HG03060 (cell line): ENCODE results near the gene FYN.
"Not testable (repeated sequence)": the region's sequence is repeated elsewhere in the genome, so short reads cannot be mapped to it uniquely, and the experiment has no call there.

Source experiments
- ATAC-seq: cut with Tn5 transposase; IDR thresholded peaks from one replicate; pipeline ENCODE4 v1.9.1; 2021; ENCODE audit warnings: low read depth, moderate number of reproducible peaks; ENCODE audit not compliant: unreplicated experiment

FYN gene

DNA sequence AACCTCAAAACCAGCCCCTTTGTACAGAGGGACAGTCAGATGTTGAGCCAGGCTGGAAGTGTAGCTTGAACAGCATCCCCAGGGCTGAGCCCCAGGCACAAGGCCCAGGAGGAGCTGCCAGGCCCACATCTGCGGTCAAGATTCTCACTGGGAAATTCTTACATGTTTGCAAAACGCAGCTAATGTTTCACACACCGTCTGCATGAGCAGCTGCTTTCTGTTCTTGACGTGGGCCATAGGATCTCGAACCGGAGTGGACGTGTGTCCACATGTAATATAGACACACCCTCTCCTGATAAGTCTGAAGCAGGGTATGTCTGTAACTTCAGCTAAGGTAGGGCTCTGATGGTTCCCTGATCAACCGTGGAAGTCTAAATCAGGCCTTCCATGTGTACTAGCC is 226.3 kb downstream of the FYN start:
- no peak for ATAC-seq

DNA sequence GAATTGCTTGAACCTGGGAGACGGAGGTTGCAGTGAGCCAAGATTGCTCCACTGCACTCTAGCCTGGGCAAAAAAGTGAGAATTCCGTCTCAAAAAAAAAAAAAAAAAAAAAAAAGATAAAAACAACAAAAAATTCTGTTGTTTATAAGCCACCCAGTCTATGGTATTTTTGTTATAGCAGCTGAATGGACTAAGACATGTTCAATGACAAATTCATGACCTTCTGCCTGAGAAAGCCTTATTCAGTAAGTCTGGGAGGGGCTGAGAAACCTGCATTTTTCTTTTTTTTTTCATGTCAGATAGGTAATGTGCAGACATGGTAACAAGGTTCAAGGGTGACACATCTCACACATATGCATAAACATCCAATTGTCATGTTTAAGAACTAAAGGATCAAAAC is 227.2 kb downstream of the FYN start:
- ATAC-seq: no peak

DNA sequence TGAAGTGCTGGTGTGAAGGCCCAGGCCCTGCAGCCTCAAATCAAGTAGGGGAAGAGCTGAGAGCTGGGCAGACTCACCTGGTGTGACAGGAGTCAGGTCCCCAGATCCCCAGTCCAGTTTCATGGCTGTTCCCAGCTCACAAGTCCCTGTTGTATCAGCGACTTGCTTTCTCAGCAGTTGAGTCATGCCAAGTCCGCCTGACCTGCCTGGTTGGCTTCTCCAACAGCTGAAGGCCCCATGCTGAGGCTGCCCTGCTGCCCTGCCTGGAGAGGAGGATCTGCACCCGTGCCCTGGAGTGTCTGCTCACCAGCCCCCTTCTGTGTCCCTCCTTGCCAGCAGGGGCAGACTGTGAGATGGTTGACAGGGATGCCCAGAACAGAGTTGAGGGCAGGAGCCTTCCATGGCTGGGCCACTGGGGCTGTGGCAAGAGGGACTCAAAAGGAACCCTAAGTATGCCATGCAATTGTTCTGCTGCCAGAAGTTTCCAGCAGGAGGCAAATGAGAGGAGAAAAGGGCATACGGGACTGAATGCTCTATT is 228.3 kb downstream of the FYN start:
- ATAC-seq: no peak

DNA sequence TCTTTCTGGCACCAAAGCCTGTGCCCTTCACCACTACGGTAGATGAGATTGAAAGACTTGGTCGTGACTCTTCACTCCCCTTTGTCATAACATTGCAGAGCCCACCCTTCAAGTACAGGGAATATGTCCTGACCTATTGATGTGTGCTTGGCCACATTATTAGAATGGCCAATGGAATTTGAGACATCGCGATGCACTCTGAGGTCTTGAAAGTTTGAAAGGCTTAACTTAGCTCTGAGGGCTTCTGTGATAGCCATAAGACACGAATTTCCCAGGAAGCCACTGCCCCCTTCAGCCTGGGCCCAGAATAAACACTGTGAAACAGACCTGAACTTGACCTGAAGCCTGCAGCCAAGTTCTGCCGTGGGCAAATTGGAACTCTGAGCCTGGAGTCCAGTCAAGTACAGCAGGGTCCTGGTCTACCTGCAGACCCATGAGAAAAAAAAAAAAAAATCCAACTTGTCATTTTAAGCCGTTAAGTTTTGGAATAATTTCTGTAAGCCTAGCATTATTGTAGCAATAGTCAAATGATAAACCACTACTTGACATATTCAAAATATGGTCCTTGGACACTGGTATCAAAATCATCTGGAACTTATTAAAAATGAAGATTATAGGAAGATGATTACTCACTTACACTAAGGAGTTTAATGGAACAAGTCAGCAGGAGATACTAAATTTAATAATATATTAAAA is 230.6 kb downstream of the FYN start:
- no peak for ATAC-seq

DNA sequence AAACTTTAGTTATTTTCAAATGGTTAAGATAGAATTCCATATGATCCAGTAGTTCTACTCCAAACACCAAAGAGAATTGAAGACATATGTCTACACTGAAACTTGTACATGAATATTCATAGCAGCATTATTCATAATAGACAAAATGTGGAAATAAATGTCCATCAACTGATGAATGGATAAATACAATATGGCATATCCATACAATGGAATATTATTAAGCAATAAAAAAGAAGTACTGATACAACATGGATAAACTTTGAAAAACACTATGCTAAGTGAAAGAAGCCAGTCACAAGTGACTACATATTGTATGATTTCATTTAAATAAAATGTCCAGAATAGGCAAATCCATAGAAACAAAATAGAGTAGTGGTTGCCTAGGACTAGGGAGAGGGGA is 234.0 kb downstream of the FYN start:
- no peak for ATAC-seq

DNA sequence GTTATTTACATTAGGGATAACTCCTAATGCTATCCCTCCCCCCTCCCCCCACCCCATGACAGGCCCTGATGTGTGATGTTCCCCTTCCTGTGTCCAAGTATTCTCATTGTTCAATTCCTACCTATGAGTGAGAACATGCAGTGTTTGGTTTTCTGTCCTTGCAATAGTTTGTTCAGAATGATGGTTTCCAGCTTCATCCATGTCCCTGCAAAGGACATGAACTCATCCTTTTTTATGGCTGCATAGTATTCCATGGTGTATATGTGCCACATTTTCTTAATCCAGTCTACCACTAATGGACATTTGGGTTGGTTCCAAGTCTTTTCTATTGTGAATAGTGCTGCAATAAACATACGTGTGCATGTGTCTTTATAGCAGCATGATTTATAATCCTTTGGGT is 238.3 kb downstream of the FYN start:
- not testable (repeated sequence) for ATAC-seq

DNA sequence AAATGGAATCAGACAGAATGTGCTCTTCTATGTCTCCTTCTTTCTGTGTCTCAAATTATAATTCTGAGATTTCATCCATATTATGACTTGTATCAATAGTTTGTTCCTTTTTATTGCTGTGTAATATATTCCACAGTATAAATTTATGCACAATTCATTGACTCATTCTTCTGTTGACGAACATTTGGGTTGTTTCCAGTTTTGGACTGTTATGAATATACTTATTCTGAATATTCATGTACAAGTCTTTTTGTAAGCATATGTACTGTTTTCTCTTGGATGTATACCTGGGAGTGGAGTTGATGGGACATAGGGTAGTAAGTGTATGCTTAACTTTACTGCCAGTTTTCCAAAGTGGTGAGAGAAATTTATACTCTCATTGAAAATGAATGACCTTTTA is 239.4 kb downstream of the FYN start:
- ATAC-seq: no peak

DNA sequence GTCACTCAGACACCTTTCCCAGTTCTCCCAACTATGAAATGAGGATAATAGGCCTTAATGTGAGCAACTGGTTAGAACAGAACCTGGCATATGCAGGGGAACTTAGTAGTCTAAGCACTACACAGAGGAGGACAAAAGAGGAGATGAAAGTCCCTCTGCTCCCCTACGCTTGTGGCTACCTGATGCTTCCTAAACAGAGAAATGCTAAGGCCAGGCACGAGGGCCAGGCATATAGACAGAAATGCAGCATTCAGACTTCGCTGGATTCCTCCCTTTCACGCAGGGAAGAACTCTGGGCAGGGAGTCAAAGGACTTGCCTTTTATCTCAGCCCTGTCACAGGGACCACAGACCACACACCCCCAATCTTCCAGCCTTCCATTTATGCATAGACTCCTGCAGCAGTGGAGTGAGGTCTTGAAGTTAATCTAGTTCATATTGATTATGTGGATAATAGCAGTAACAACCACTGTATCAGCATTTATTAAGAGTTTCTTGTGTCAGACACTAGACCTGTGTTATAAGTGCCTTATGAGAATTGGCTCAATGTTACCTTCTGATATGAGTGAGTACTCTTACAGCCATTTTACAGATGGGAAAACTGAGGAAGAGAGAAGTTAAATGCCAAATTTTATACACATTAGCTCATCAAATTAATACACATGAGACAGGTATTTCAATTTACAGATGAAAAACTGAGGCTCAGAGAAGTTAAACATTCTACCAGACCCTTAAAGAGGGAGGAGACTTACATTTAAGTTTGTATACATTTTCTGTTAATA is 240.6 kb downstream of the FYN start:
- ATAC-seq: no peak

DNA sequence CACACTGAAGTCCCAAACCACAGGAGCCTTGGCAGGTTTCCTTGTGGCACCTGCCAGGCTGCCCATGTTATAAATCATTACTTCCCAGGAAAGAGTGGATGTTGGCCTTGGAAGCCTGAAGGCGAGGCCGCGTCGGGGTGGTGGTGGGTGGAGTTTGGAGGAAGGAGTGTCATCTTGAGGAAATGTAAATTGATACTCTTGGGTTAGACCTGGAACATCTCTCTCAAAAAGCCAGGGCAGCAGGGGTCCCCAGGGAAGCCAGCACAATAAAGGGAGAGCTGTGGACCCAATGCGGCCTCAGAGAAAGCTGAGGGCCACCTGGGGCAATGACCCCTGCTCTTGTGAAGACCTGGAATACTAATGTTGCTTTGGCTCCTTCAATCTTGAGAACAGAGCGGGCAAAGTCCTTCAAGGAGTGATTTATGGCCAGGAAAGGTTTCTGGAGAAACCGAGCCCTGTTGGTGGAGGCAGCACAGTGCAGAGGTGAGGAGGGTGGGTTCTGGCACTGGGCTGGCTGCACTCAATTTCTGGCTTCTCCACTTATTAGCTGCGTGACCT is 241.3 kb downstream of the FYN start:
- ATAC-seq: no peak

DNA sequence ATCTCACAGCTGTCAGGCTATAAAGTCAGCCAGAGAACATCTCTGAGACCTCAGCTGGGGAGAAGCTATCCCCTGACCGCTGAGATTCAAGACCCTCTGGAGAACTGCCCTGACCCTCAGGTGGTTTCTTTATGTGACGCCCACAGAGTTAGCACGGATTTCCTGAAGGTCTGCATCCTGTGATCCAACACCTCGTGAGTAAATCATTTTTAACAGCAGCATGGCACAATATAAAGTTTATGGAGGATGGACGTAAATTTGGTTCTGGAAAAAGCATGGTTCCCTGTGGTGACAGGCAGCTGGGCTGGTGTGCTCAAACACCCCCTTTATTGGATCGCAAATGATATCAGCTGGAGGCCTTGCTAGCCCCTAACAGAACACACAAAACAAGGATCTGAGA is 242.2 kb downstream of the FYN start:
- ATAC-seq: no peak

DNA sequence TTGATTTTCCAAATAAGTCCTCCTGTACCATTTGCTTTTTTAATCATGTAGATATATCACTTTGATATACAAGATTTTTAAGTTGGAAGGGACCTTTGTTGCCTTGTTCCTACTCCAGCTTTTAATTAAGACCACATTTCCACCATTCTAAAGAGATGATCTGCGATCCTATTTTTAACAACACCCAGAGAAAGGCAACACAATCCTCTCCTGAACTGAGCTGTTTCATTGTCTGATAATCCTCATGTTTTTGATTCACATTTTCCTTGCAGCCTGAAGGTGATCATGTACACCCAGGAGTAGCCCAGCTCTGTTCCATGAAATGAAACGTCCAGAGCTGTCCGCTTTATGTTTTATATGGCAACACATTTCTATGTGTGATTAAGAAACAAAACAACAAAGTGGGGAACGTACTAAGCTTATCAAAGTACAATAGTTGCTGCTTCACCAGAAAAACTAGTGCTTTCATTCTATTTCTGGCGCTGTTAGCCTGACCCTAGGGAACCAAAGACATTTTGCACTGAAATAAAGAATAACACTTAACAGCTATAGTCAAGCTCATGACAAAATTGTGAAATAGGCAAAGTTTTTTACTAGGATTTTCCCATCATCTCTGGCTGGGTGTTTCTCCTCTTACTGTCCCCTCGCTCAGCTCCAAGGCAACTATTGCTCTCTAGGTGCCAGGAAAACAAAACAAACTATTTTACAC is 245.0 kb downstream of the FYN start:
- ATAC-seq: no peak

DNA sequence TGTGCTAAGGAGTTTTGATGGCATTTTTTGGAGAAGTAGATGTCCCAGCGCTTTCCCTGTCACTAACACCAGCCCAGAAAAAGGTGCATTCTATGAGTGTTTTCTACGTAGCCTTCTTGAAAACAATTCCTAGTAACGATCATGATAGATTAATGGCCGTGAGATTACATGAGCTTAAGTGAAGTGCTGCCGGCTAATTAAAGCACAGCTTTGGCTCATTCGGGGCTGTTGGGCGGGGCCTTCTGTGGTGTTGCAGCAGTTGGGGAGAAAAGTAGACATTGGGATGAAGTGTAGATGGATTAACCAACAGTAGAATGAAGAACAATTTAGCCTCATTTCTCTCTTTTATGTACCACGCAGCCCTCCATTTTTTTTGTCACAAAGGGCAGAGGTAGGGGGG is 246.8 kb downstream of the FYN start:
- no peak for ATAC-seq

DNA sequence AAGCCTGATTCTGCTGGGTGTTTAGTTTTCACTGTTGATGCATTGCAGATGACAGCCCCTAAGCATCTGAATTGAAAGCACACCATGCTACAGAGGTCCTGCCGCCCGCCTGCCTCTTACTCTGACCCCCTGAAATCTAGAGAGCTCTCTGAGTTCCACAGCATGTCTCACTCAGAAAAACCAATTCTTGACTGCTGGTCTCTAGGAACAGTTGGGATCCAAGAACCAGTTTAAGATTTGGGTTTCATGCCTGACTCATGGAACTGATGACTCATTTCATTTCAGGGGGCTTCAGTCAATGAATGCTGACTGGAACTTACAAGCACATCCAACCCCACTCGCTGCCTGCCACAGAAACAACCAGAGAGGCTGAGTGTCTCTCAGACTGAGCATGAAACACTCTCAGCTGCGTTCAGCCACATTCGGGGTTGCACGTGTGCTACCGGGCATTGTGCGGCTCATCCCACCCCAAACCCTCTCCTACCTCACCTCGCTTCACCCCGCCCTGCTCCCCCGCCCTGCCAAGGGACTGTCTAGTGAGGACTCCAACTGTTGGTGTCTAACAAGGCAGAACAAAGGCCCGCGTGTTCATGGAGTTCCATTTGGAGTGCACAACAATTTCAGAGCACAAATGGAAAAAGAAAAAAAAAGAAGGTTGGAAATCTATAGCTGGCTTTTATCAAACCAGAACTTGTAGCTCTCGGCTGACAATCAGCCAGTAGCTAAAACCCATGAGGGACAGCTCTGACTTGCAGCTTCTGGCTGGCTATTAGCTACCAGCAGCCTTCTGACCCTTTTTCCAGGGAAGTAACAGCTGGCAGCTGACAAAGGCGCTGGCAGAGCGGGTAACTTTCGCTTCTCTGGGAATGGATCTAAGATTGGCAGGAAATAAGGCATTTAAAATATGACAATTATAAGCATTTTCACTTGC is 247.5 kb downstream of the FYN start:
- ATAC-seq: no peak

DNA sequence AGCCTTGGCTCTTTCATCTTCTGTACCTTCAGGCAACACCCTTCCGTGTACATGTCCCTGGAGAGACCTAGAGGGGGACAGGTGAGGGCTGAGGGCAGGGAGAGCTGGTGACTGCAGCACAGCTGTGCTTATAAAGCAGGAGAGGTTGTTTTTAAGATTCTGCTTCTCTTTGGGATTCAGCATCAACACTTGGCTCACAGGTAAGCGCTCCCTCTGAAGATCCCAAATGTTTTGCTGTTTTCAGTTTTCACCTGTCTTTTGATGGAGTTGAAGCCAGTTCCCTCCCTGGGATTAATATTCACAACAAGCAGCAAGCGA is 248.2 kb downstream of the FYN start:
- ATAC-seq: no peak

DNA sequence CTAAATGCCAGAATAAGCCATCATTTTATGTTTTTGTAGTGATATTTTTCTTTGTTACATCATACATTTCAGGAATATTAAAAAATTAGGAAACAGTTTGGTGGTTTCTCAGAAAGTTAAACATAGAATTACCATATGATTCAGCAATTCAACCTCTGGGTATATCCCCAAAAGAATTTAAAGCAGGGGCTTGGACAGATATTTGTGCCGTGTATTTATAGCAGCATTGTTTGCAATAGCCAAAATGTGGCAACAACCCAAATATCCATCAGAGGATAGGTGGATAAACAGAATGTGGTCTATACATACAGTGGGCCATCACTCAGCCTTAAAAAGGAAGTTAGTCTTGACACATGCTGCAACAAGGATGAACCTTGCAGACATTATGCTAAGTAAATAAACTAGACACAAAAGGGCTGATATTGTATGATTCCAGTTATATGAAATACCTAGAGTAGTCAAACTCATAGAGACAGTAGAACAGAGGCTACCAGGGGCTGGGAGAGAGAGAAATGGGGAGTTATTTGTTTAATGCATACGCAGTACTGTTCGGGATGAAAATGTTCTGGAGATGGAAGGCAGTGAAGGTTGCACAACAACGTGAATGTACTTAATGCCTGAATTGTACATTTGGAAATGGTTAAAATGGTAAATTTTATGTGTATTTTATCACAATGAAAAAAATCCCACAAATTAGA is 248.7 kb downstream of the FYN start:
- ATAC-seq: no peak

DNA sequence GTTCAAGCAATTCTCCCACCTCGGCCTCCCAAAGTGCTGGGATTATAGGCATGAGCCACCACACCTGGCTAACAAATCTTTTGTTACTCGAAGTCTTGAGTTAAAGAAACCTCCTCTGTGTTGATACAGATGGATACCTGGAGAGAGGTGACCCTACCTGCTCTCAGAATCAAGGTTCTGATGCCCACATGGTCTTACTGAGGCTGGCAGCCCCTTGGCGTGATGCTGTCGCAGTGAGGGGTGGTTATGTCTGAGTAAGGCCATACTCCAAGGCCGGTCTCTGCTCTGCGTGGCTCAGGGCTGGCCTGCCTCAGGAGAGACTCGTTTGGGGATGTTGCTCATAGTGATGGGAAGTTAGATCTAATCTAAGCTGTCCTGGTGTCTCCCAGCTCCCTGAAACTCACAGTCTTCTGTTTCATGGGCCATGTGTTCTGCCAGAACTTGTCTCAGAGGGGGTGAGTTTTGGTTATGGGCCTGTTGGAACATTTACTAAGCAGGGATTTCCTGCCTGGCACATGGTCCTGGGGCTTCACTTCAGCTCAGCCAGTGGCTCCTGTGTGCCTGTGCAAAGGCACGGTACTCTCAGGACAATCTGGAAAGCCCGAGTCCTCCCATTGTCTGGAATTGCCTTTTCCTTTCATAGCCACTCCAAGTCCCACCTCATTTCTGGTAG is 250.1 kb downstream of the FYN start:
- no peak for ATAC-seq

DNA sequence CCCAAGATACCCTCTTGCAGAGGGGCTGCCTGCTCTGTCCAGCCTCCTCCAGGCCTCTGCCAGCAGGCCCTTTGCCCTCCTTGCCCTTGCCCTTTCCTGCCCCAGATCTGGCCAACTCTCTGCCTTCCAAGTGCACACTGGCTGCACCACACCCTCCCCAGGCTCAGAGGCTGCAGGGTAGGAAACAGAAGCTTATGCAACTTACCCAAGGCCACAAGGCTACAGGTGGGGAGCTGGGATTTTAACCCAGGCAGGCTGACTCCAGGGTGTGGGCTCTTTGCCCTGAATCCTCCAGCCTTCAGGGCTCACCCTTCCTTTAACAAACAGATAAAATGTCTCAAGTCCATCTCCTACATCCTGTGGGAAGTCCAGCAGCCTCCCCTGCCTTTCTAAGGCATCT is 253.1 kb downstream of the FYN start:
- ATAC-seq: no peak

DNA sequence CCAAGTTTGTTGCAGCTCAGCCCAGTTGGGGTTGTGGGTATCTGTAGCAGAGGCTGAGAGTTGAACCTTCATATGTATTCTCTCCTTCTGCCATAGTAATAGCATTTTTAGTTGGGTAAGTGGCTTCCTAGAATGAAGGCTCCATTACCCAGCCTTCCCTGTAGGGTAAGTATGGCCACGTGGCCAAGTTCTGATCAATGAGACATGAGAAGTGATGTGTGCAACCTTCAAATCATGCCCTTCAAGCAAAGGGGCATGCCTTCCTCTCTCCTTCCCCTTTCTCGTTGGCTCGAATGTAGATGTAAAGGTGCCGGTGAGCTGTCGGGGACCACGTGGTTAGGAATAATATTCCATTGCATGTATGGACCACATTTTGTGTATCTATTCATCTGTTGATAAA is 254.8 kb downstream of the FYN start:
- ATAC-seq: no peak

DNA sequence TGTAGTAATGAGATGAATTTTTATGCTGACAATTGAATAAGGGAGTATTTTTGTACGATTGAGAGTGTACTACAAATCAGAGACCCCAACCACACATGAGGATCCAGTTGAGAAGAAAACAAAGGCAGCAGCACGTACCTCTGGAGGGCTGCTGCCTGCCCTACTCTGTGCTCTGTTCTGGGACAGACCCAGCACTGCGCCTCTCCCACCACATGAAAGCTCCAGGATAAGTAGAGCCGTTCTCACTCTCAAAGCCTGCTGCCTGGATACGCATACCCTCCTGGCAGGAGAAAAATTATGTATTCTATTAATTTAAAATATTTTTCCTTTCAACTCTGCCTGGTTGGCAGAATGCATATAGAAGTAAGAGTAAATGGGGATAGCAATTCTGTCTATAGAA is 256.1 kb downstream of the FYN start:
- no peak for ATAC-seq
